ENCODE results near the gene PSG11.
"Not testable (repeated sequence)": the region's sequence is repeated elsewhere in the genome, so short reads cannot be mapped to it uniquely, and the experiment has no call there.

The PSG11 gene

DNA sequence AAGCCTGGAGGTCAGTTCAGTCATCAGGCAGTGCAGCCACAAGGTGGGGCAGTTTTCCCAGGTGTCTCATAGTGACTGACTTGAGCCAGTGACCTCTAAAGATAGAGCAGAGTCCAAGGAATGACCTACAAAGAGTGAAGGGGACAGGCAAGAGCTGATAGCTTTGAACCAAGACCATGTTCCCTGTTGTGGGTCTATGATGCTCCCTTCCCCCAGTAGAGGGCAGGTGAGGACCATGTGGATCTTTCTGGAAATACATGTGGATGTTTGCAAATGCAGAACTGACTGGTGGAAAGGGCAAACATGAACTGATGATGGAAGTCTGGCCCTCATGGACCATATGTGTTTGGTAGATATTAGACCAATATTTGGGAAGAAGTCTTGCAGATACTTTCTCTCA, 6.7 kb downstream of the PSG11 start:
- not testable (repeated sequence) for H3K9ac ChIP-seq (ENCODE audit: low read depth, low read length, poor library complexity, severe bottlenecking); H3K9me2 ChIP-seq (replicated peaks; ENCODE audit: low read depth, low read length); H3K4me1 ChIP-seq (ENCODE audit: insufficient read depth, low read length, poor library complexity, severe bottlenecking); H3F3A ChIP-seq (ENCODE audit: low read depth); H3K9me3 ChIP-seq (ENCODE audit: insufficient read depth, low read depth, low read length); H3K79me2 ChIP-seq (ENCODE audit: insufficient read depth, low read length); H2AFZ ChIP-seq (ENCODE audit: low read length); H3K4me3 ChIP-seq (ENCODE audit: low read length, poor library complexity, severe bottlenecking); H3K27me3 ChIP-seq (ENCODE audit: insufficient read depth, low read length, poor library complexity, severe bottlenecking); H3K36me3 ChIP-seq (ENCODE audit: insufficient read depth, low read length); H3K4me2 ChIP-seq (ENCODE audit: low read depth, low read length, poor library complexity, severe bottlenecking); H4K20me1 ChIP-seq (ENCODE audit: insufficient read depth, low read length, poor library complexity, severe bottlenecking)

DNA sequence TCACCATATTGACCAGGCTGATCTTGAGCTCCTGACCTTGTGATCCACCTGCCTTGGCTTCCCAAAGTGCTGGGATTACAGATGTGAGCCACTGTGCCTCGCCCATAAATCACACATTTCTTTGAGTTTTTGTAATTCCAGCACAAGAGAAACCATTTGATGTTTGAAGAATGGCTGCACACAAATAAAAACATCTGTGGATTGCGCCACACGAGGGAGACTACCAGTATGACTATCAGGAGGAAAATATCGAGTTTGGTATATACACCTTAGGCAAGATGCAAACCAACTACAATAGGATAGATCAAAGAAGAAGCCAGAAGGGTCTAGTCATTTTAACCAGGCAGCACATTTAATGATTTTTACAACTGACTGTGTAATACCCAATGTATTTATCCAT, 20.4 kb downstream of the PSG11 start:
- not testable (repeated sequence) for H2AFZ ChIP-seq (ENCODE audit: low read length); H3K4me3 ChIP-seq (ENCODE audit: low read length, poor library complexity, severe bottlenecking); H3K4me1 ChIP-seq (ENCODE audit: insufficient read depth, low read length, poor library complexity, severe bottlenecking); H3K4me2 ChIP-seq (ENCODE audit: low read depth, low read length, poor library complexity, severe bottlenecking); H3K9me2 ChIP-seq (replicated peaks; ENCODE audit: low read depth, low read length); H3K9ac ChIP-seq (ENCODE audit: low read depth, low read length, poor library complexity, severe bottlenecking); H3K27me3 ChIP-seq (ENCODE audit: insufficient read depth, low read length, poor library complexity, severe bottlenecking); H3F3A ChIP-seq (ENCODE audit: low read depth); H3K9me3 ChIP-seq (ENCODE audit: insufficient read depth, low read depth, low read length); H3K79me2 ChIP-seq (ENCODE audit: insufficient read depth, low read length); H4K20me1 ChIP-seq (ENCODE audit: insufficient read depth, low read length, poor library complexity, severe bottlenecking); H3K36me3 ChIP-seq (ENCODE audit: insufficient read depth, low read length)

DNA sequence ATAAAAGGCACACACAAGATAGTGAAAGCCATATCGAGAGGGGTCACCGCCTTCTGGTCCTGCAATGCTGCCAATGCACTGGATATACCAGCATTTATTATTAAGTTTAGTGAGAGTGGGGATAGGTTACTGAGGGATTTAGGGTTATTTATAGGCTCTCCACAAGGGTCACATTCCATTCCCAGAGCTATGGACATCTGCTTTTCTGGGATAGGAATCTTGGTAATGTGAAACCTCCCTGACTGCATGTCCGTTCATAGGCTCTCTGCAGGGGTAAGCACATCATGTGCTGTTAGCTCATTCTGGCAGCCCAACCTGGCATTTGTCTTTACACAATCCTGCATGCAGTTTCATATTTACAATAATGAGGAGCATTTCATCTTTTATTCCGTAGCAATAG, 21.4 kb downstream of the PSG11 start:
- H3K9me3 ChIP-seq (ENCODE audit: insufficient read depth, low read depth, low read length); H4K20me1 ChIP-seq (ENCODE audit: insufficient read depth, low read length, poor library complexity, severe bottlenecking); H3K79me2 ChIP-seq (ENCODE audit: insufficient read depth, low read length); H3K4me3 ChIP-seq (ENCODE audit: low read length, poor library complexity, severe bottlenecking); H3K9me2 ChIP-seq (replicated peaks; ENCODE audit: low read depth, low read length); H2AFZ ChIP-seq (ENCODE audit: low read length); H3K36me3 ChIP-seq (ENCODE audit: insufficient read depth, low read length); H3K4me1 ChIP-seq (ENCODE audit: insufficient read depth, low read length, poor library complexity, severe bottlenecking); H3F3A ChIP-seq (ENCODE audit: low read depth); H3K4me2 ChIP-seq (ENCODE audit: low read depth, low read length, poor library complexity, severe bottlenecking); H3K9ac ChIP-seq (ENCODE audit: low read depth, low read length, poor library complexity, severe bottlenecking); H3K27me3 ChIP-seq (ENCODE audit: insufficient read depth, low read length, poor library complexity, severe bottlenecking): not testable (repeated sequence)

DNA sequence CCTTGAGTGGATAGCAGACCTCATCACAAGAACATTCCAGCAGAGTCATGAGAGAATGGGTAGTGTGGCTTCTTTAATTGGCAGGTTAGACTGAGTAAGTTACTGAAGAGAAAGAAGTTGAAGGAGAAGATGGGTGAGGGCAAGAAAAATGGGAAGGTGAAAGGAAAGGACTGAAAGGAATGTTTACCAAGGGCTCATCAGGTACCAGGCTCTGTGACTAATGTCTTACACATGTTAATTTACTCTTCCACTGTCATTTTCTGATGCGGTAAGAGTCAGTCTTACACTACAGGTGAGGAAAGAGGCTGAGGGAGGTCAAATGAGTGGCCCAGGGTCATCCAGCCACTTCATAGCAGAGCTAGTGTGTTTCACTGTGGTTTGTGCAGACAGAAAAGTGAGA, 22.6 kb downstream of the PSG11 start:
- not testable (repeated sequence) for H2AFZ ChIP-seq (ENCODE audit: low read length); H3K36me3 ChIP-seq (ENCODE audit: insufficient read depth, low read length); H3K9me3 ChIP-seq (ENCODE audit: insufficient read depth, low read depth, low read length)

DNA sequence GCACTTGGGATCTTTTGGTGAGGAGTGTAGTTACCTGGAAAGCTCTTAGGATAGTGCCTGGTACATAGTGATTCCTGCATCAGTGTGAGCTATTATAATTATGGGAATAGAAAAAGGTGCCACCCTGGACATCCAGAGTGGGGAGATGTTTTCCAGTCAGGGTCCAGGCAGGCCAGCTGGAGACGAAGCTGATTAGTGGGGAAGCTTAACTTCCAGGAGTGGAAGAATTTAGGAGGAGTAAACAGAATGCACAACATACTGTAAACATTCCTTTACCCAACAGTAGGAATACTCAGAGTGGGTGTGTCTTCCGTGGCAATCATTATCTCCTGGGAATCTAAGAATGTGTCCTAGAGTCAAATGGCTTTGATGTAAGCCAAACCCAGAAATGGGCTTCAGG, 23.3 kb downstream of the PSG11 start:
- not testable (repeated sequence) for H3K9me3 ChIP-seq (ENCODE audit: insufficient read depth, low read depth, low read length); H2AFZ ChIP-seq (ENCODE audit: low read length); H3K4me3 ChIP-seq (ENCODE audit: low read length, poor library complexity, severe bottlenecking); H3K9ac ChIP-seq (ENCODE audit: low read depth, low read length, poor library complexity, severe bottlenecking); H4K20me1 ChIP-seq (ENCODE audit: insufficient read depth, low read length, poor library complexity, severe bottlenecking); H3K4me1 ChIP-seq (ENCODE audit: insufficient read depth, low read length, poor library complexity, severe bottlenecking); H3K4me2 ChIP-seq (ENCODE audit: low read depth, low read length, poor library complexity, severe bottlenecking); H3K27me3 ChIP-seq (ENCODE audit: insufficient read depth, low read length, poor library complexity, severe bottlenecking); H3K79me2 ChIP-seq (ENCODE audit: insufficient read depth, low read length); H3K36me3 ChIP-seq (ENCODE audit: insufficient read depth, low read length); H3F3A ChIP-seq (ENCODE audit: low read depth); H3K9me2 ChIP-seq (replicated peaks; ENCODE audit: low read depth, low read length)

More for the DNA sequence above, 22.6 kb downstream of the PSG11 start:
- not testable (repeated sequence) for H3K4me3 ChIP-seq (ENCODE audit: low read length, poor library complexity, severe bottlenecking); H3K79me2 ChIP-seq (ENCODE audit: insufficient read depth, low read length); H3K4me2 ChIP-seq (ENCODE audit: low read depth, low read length, poor library complexity, severe bottlenecking); H3K9ac ChIP-seq (ENCODE audit: low read depth, low read length, poor library complexity, severe bottlenecking); H3K4me1 ChIP-seq (ENCODE audit: insufficient read depth, low read length, poor library complexity, severe bottlenecking); H3K27me3 ChIP-seq (ENCODE audit: insufficient read depth, low read length, poor library complexity, severe bottlenecking); H4K20me1 ChIP-seq (ENCODE audit: insufficient read depth, low read length, poor library complexity, severe bottlenecking); H3K9me2 ChIP-seq (replicated peaks; ENCODE audit: low read depth, low read length); H3F3A ChIP-seq (ENCODE audit: low read depth)

DNA sequence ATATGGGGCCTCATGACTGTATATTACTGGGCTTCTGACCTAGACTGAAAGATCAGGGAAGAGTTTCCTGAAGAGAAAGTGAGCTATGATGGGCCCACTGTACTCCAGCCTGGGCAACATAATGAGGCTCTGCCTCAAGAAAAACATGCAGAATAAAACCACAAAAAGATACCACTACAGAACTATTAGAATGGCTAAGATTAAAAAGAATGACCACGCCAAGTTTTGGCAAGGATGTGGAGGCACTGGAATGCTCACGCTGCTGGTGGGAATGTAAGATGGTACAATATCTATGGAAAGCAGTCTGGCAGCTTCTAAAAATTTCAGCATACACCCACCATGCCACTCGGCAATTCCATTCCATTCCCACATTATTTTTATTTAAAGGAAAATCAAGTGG, 30.1 kb downstream of the PSG11 start:
- not testable (repeated sequence) for H3K36me3 ChIP-seq (ENCODE audit: insufficient read depth, low read length); H3K4me1 ChIP-seq (ENCODE audit: insufficient read depth, low read length, poor library complexity, severe bottlenecking); H3K9me3 ChIP-seq (ENCODE audit: insufficient read depth, low read depth, low read length); H3K9ac ChIP-seq (ENCODE audit: low read depth, low read length, poor library complexity, severe bottlenecking); H4K20me1 ChIP-seq (ENCODE audit: insufficient read depth, low read length, poor library complexity, severe bottlenecking); H3F3A ChIP-seq (ENCODE audit: low read depth); H3K9me2 ChIP-seq (replicated peaks; ENCODE audit: low read depth, low read length); H3K4me2 ChIP-seq (ENCODE audit: low read depth, low read length, poor library complexity, severe bottlenecking); H2AFZ ChIP-seq (ENCODE audit: low read length); H3K4me3 ChIP-seq (ENCODE audit: low read length, poor library complexity, severe bottlenecking); H3K27me3 ChIP-seq (ENCODE audit: insufficient read depth, low read length, poor library complexity, severe bottlenecking); H3K79me2 ChIP-seq (ENCODE audit: insufficient read depth, low read length)

DNA sequence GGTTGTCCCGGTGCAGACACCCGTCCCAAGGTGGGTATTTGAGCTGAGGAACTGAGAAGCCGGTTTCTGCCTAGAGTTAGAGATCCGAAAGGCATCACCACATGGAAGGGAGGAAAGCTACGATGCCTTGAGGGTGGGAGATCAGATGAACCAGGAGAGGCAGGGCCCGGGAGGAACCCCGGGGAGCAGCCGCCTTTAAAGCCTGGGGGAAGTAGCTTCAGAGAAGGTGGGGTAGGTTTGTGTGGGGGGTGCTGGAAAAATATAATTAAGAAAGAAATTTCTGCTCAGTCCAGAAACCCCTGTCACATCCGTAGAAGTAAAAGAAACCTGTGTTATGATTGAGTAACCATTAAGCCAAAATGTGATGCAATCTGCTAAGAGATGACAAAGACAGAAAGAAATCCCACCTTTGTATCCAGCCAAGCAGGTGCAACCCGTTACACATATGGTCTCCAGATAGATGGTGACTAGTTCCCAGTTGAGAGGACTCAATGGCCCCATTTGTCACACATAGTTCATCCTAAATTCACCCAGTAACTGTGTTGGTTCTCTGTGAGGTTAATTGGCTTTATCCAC, 34.2 kb downstream of the PSG11 start:
- H3K4me1 ChIP-seq (ENCODE audit: insufficient read depth, low read length, poor library complexity, severe bottlenecking); H3K79me2 ChIP-seq (ENCODE audit: insufficient read depth, low read length); H3K9ac ChIP-seq (ENCODE audit: low read depth, low read length, poor library complexity, severe bottlenecking); H2AFZ ChIP-seq (ENCODE audit: low read length); H3K9me2 ChIP-seq (replicated peaks; ENCODE audit: low read depth, low read length); H3K4me3 ChIP-seq (ENCODE audit: low read length, poor library complexity, severe bottlenecking); H3K36me3 ChIP-seq (ENCODE audit: insufficient read depth, low read length); H3K27me3 ChIP-seq (ENCODE audit: insufficient read depth, low read length, poor library complexity, severe bottlenecking); H3K9me3 ChIP-seq (ENCODE audit: insufficient read depth, low read depth, low read length); H3K4me2 ChIP-seq (ENCODE audit: low read depth, low read length, poor library complexity, severe bottlenecking); H4K20me1 ChIP-seq (ENCODE audit: insufficient read depth, low read length, poor library complexity, severe bottlenecking); H3F3A ChIP-seq (ENCODE audit: low read depth): not testable (repeated sequence)
